HepG2 (cell line): ENCODE measurements around the gene SLC23A3. TPM values are rescaled to one million over a fixed set of nuclear protein-coding genes. Genes with fewer than 3 reads are reported as not detected.
A peak's percentile ranks its signal among the peaks of the same experiment; 100 is the strongest.

ENCODE experiments used
- CBFB ChIP-seq: sonication (generic); formaldehyde crosslinking; IDR thresholded peaks from 2 replicates; pipeline ENCODE4 v1.4.0; 2020; ENCODE audit warnings: missing genetic modification reagents
- CEBPG ChIP-seq: IDR thresholded peaks from 2 replicates; pipeline ENCODE4 v1.6.1; 2016
- GABPB1 ChIP-seq: IDR thresholded peaks from 2 replicates; pipeline ENCODE4 v1.6.1; 2016; ENCODE audit warnings: mild to moderate bottlenecking, missing genetic modification reagents, moderate library complexity, missing compliant biosample characterization
- HIVEP1 ChIP-seq: sonication (generic); formaldehyde crosslinking; IDR thresholded peaks from 2 replicates; pipeline ENCODE4 v1.4.0; 2020; ENCODE audit warnings: mild to moderate bottlenecking, missing genetic modification reagents
- HNF1B ChIP-seq: sonication (generic); formaldehyde crosslinking; IDR thresholded peaks from 2 replicates; pipeline ENCODE4 v1.5.1; 2020; ENCODE audit warnings: mild to moderate bottlenecking, moderate library complexity, missing genetic modification reagents
- HNRNPUL1 ChIP-seq: fragments of 200-400 bp; formaldehyde crosslinking; IDR thresholded peaks from 2 replicates; pipeline ENCODE4 v1.6.1; 2017; ENCODE audit warnings: low read depth, mild to moderate bottlenecking, low read length, moderate library complexity
- LRRFIP1 ChIP-seq: sonication (generic); formaldehyde crosslinking; conservative IDR thresholded peaks from 2 replicates; pipeline ENCODE4 v1.4.0; 2020; ENCODE audit warnings: missing genetic modification reagents
- MED1 ChIP-seq: sonication (generic); formaldehyde crosslinking; IDR thresholded peaks from 2 replicates; pipeline ENCODE4 v1.4.0; 2020; ENCODE audit warnings: missing genetic modification reagents
- MTA3 ChIP-seq: sonication (generic); formaldehyde crosslinking; IDR thresholded peaks from 2 replicates; pipeline ENCODE4 v1.4.0; 2020; ENCODE audit warnings: missing genetic modification reagents
- SMYD3 ChIP-seq: sonication (generic); formaldehyde crosslinking; IDR thresholded peaks from 2 replicates; pipeline ENCODE4 v1.8.1; 2023; ENCODE audit warnings: mild to moderate bottlenecking, missing genetic modification reagents
- SNRNP70 ChIP-seq: fragments of 200-400 bp; formaldehyde crosslinking; IDR thresholded peaks from 2 replicates; pipeline ENCODE4 v1.6.1; 2017; ENCODE audit warnings: mild to moderate bottlenecking, low read depth, low read length, moderate library complexity
- STAT6 ChIP-seq: sonication (generic); formaldehyde crosslinking; IDR thresholded peaks from 2 replicates; pipeline ENCODE4 v1.4.0; 2020; ENCODE audit warnings: missing genetic modification reagents, mild to moderate bottlenecking, borderline replicate concordance
- THAP8 ChIP-seq: sonication (generic); formaldehyde crosslinking; IDR thresholded peaks from 2 replicates; pipeline ENCODE4 v1.5.1; 2020; ENCODE audit warnings: missing genetic modification reagents, mild to moderate bottlenecking, borderline replicate concordance
- YEATS2 ChIP-seq: sonication (generic); formaldehyde crosslinking; IDR thresholded peaks from 2 replicates; pipeline ENCODE4 v1.4.0; 2020; ENCODE audit warnings: missing genetic modification reagents, borderline replicate concordance
- YY1 ChIP-seq: IDR thresholded peaks from 2 replicates; pipeline ENCODE4 v1.6.1; 2011; ENCODE audit warnings: low read length, low read depth, moderate library complexity, mild to moderate bottlenecking; ENCODE audit not compliant: insufficient read depth, insufficient replicate concordance
- ZNF180 ChIP-seq: sonication (generic); formaldehyde crosslinking; IDR thresholded peaks from 2 replicates; pipeline ENCODE4 v1.4.0; 2020; ENCODE audit warnings: low read depth, missing genetic modification reagents, borderline replicate concordance
- ZNF430 ChIP-seq: sonication (generic); formaldehyde crosslinking; IDR thresholded peaks from 2 replicates; pipeline ENCODE4 v1.9.0; 2021; ENCODE audit warnings: mild to moderate bottlenecking, missing genetic modification reagents
- ZNF615 ChIP-seq: sonication (generic); formaldehyde crosslinking; IDR thresholded peaks from 2 replicates; pipeline ENCODE4 v1.5.0; 2020; ENCODE audit warnings: mild to moderate bottlenecking, missing genetic modification reagents, borderline replicate concordance
- ZNF644 ChIP-seq: IDR thresholded peaks from 2 replicates; pipeline ENCODE4 v1.6.1; 2016; ENCODE audit warnings: low read depth
- ZNF660 ChIP-seq: sonication (generic); formaldehyde crosslinking; IDR thresholded peaks from 2 replicates; pipeline ENCODE4 v1.5.1; 2020; ENCODE audit warnings: mild to moderate bottlenecking, low read depth, missing genetic modification reagents, borderline replicate concordance
- ZNF83 ChIP-seq: sonication (generic); formaldehyde crosslinking; IDR thresholded peaks from 2 replicates; pipeline ENCODE4 v1.4.0; 2020; ENCODE audit warnings: missing genetic modification reagents, mild to moderate bottlenecking, borderline replicate concordance
- polyA plus RNA-seq, 8 experiments: library from polyadenylated mRNA; depleted of rRNA in 3 of 8; stranded (reverse) in 7 of 8; unstranded in 1 of 8; fragments of >200 nt; fragmentation: Illumina TruSeq in 4 of 8; extraction: Trizol in 4 of 8; gene quantifications; 2 replicates each; pipeline versions ENCODE4 v1.2.1 to v1.2.3, GENCODE V29; 2011 to 2016; ENCODE audit warnings: low read depth in 4 of 8, missing spikeins in 1 of 8, mixed read lengths in 1 of 8; ENCODE audit not compliant: insufficient read depth in 1 of 8
- total RNA-seq, 5 experiments: library from RNA; depleted of rRNA; stranded (reverse); fragments of >200 nt; fragmentation: Illumina TruSeq; extraction: Trizol; gene quantifications; 2 replicates each; pipeline ENCODE4 v1.2.3, GENCODE V29; 2016; ENCODE audit warnings: low read depth in 1 of 5

Gene SLC23A3
- total and polyA plus RNA-seq, 2 of the 13 experiments (the other 11 are each of a cell fraction or from before 2014, with no cell fraction given), result 0.38 to 0.78 TPM

- TF ChIP-seq ZNF83 (CRISPR knock-in tag), result peak; percentile 82; the same call in 1 of the 2 replicates
- no peak for TF ChIP-seq ZNF660 (CRISPR knock-in tag)
- TF ChIP-seq HNRNPUL1, result no peak
- TF ChIP-seq MED1, result peak; percentile 85; the same call in 1 of the 2 replicates
- TF ChIP-seq STAT6 (CRISPR knock-in tag), result no peak
- TF ChIP-seq ZNF615 (CRISPR knock-in tag), result no peak
- TF ChIP-seq HNF1B, result peak; percentile 68; the same call in 1 of the 2 replicates
- TF ChIP-seq HIVEP1 (CRISPR knock-in tag), result peak; percentile 96
- no peak for TF ChIP-seq MTA3 (CRISPR knock-in tag)
- no peak for TF ChIP-seq ZNF644
- peak; percentile 65 for TF ChIP-seq YY1
- peak; percentile 92; the same call in 1 of the 2 replicates for TF ChIP-seq ZNF180 (CRISPR knock-in tag)
- peak; percentile 30; the same call in 1 of the 2 replicates for TF ChIP-seq CEBPG
- peak; percentile 94 for TF ChIP-seq YEATS2 (CRISPR knock-in tag)
- TF ChIP-seq SMYD3 (CRISPR knock-in tag), result peak; percentile 97
- peak; percentile 63; the same call in 1 of the 2 replicates for TF ChIP-seq LRRFIP1 (CRISPR knock-in tag)
- TF ChIP-seq THAP8, result no peak
- TF ChIP-seq SNRNP70, result no peak
- TF ChIP-seq GABPB1 (CRISPR knock-in tag), result peak; percentile 85
- peak; percentile 95; the same call in 1 of the 2 replicates for TF ChIP-seq ZNF430 (CRISPR knock-in tag)
- peak; percentile 93 for TF ChIP-seq CBFB
Measured at GRCh38 chr2:219218732-219219701, 49.2 kb upstream of the SLC23A3 start, which contains the start of gene ABCB6 (continued).
